HEK293 (cell line): ENCODE measurements around the gene ITGA8.
A peak's percentile ranks its signal among the peaks of the same experiment; 100 is the strongest.

Experiments
- FEZF1 ChIP-seq: fragments of 450-650 bp; formaldehyde crosslinking; IDR thresholded peaks from 2 replicates; pipeline ENCODE4 v1.5.1; 2016; ENCODE audit warnings: missing biosample characterization, missing genetic modification characterization
- GLI4 ChIP-seq: fragments of 450-650 bp; formaldehyde crosslinking; IDR thresholded peaks from 2 replicates; pipeline ENCODE4 v1.5.1; 2016; ENCODE audit warnings: missing biosample characterization, missing genetic modification characterization
- OSR2 ChIP-seq: fragments of 450-650 bp; formaldehyde crosslinking; IDR thresholded peaks from 2 replicates; pipeline ENCODE4 v1.5.1; 2016; ENCODE audit warnings: missing biosample characterization, missing genetic modification characterization
- ZBTB17 ChIP-seq: fragments of 450-650 bp; formaldehyde crosslinking; IDR thresholded peaks from 2 replicates; pipeline ENCODE4 v1.5.1; 2016; ENCODE audit warnings: missing biosample characterization, missing genetic modification characterization
- ZNF114 ChIP-seq: fragments of 450-650 bp; formaldehyde crosslinking; IDR thresholded peaks from 2 replicates; pipeline ENCODE4 v1.5.0; 2017; ENCODE audit warnings: missing biosample characterization, missing genetic modification characterization
- ZNF133 ChIP-seq: fragments of 450-650 bp; formaldehyde crosslinking; IDR thresholded peaks from 2 replicates; pipeline ENCODE4 v1.5.1; 2016; ENCODE audit warnings: missing biosample characterization, missing genetic modification characterization
- ZNF157 ChIP-seq: fragments of 450-650 bp; formaldehyde crosslinking; IDR thresholded peaks from 2 replicates; pipeline ENCODE4 v1.5.1; 2016; ENCODE audit warnings: missing biosample characterization, missing genetic modification characterization
- ZNF169 ChIP-seq: fragments of 450-650 bp; formaldehyde crosslinking; IDR thresholded peaks from 2 replicates; pipeline ENCODE4 v1.5.1; 2016; ENCODE audit warnings: missing biosample characterization, missing genetic modification characterization
- ZNF223 ChIP-seq: fragments of 450-650 bp; formaldehyde crosslinking; IDR thresholded peaks from 2 replicates; pipeline ENCODE4 v1.5.1; 2016; ENCODE audit warnings: missing biosample characterization, missing genetic modification characterization
- ZNF23 ChIP-seq: fragments of 450-650 bp; formaldehyde crosslinking; IDR thresholded peaks from 2 replicates; pipeline ENCODE4 v1.5.1; 2016; ENCODE audit warnings: missing biosample characterization, missing genetic modification characterization, borderline replicate concordance
- ZNF394 ChIP-seq: fragments of 450-650 bp; formaldehyde crosslinking; IDR thresholded peaks from 2 replicates; pipeline ENCODE4 v1.5.1; 2016; ENCODE audit warnings: missing biosample characterization, missing genetic modification characterization, mild to moderate bottlenecking, moderate library complexity, borderline replicate concordance
- ZNF423 ChIP-seq: fragments of 450-650 bp; formaldehyde crosslinking; IDR thresholded peaks from 2 replicates; pipeline ENCODE4 v1.5.1; 2016; ENCODE audit warnings: missing biosample characterization, missing genetic modification characterization
- ZNF571 ChIP-seq: fragments of 450-650 bp; formaldehyde crosslinking; IDR thresholded peaks from 2 replicates; pipeline ENCODE4 v1.5.0; 2017; ENCODE audit warnings: missing biosample characterization, missing genetic modification characterization
- ZNF645 ChIP-seq: fragments of 450-650 bp; formaldehyde crosslinking; IDR thresholded peaks from 2 replicates; pipeline ENCODE4; 2016; ENCODE audit warnings: missing biosample characterization, missing genetic modification characterization
- ZNF664 ChIP-seq: fragments of 450-650 bp; formaldehyde crosslinking; IDR thresholded peaks from 2 replicates; pipeline ENCODE4 v1.5.1; 2016; ENCODE audit warnings: missing biosample characterization, missing genetic modification characterization
- ZSCAN16 ChIP-seq: fragments of 450-650 bp; formaldehyde crosslinking; IDR thresholded peaks from 2 replicates; pipeline ENCODE4 v1.5.1; 2016; ENCODE audit warnings: missing biosample characterization, missing genetic modification characterization
- ZXDB ChIP-seq: fragments of 450-650 bp; formaldehyde crosslinking; IDR thresholded peaks from 2 replicates; pipeline ENCODE4 v1.5.1; 2016; ENCODE audit warnings: missing biosample characterization, missing genetic modification characterization
- TF ChIP-seq, protein P1 (sequence below): sonication (generic); formaldehyde crosslinking; IDR thresholded peaks from 2 replicates; pipeline ENCODE4 v1.8.1; 2022; ENCODE audit warnings: mild to moderate bottlenecking, moderate library complexity, missing genetic modification reagents
- TF ChIP-seq, protein P2 (sequence below): fragments of 450-650 bp; formaldehyde crosslinking; IDR thresholded peaks from 2 replicates; pipeline ENCODE4 v1.5.1; 2016; ENCODE audit warnings: missing biosample characterization, missing genetic modification characterization
- TF ChIP-seq, protein P3 (sequence below): fragments of 450-650 bp; formaldehyde crosslinking; IDR thresholded peaks from 2 replicates; pipeline ENCODE4 v1.5.1; 2016; ENCODE audit warnings: missing biosample characterization, missing genetic modification characterization
- TF ChIP-seq, protein P4 (sequence below): fragments of 450-650 bp; formaldehyde crosslinking; conservative IDR thresholded peaks from 2 replicates; pipeline ENCODE4 v1.5.1; 2016; ENCODE audit warnings: low read depth, missing biosample characterization, missing genetic modification characterization
- TF ChIP-seq, protein P5 (sequence below): fragments of 450-650 bp; formaldehyde crosslinking; IDR thresholded peaks from 2 replicates; pipeline ENCODE4 v1.5.1; 2016; ENCODE audit warnings: missing biosample characterization, missing genetic modification characterization, borderline replicate concordance

ITGA8 gene

GRCh38 chr10:15704581-15704968 lies 15.1 kb downstream of the ITGA8 start (continued):
- TF ChIP-seq, protein P1, sequence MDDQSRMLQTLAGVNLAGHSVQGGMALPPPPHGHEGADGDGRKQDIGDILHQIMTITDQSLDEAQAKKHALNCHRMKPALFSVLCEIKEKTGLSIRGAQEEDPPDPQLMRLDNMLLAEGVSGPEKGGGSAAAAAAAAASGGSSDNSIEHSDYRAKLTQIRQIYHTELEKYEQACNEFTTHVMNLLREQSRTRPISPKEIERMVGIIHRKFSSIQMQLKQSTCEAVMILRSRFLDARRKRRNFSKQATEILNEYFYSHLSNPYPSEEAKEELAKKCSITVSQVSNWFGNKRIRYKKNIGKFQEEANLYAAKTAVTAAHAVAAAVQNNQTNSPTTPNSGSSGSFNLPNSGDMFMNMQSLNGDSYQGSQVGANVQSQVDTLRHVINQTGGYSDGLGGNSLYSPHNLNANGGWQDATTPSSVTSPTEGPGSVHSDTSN (CRISPR knock-in tag) = no peak
- TF ChIP-seq ZNF571 (no peak), ZNF423 (tag by site-specific recombination) (no peak), ZNF645 (tag by site-specific recombination) (no peak), ZNF114 (no peak), ZNF169 (tag by site-specific recombination) (no peak), OSR2 (peak; percentile 95), FEZF1 (tag by site-specific recombination) (peak; percentile 92), ZNF394 (tag by site-specific recombination) (peak; percentile 42; the same call in 1 of the 2 replicates), ZXDB (tag by site-specific recombination) (peak; percentile 86), ZNF23 (tag by site-specific recombination) (no peak), ZSCAN16 (no peak), ZBTB17 (tag by site-specific recombination) (no peak; the same call in 1 of the 2 replicates), ZNF157 (tag by site-specific recombination) (no peak), ZNF664 (tag by site-specific recombination) (peak; percentile 55; the same call in 1 of the 2 replicates), ZNF223 (no peak), GLI4 (tag by site-specific recombination) (no peak), ZNF133 (tag by site-specific recombination) (no peak)
- TF ChIP-seq, protein P2, sequence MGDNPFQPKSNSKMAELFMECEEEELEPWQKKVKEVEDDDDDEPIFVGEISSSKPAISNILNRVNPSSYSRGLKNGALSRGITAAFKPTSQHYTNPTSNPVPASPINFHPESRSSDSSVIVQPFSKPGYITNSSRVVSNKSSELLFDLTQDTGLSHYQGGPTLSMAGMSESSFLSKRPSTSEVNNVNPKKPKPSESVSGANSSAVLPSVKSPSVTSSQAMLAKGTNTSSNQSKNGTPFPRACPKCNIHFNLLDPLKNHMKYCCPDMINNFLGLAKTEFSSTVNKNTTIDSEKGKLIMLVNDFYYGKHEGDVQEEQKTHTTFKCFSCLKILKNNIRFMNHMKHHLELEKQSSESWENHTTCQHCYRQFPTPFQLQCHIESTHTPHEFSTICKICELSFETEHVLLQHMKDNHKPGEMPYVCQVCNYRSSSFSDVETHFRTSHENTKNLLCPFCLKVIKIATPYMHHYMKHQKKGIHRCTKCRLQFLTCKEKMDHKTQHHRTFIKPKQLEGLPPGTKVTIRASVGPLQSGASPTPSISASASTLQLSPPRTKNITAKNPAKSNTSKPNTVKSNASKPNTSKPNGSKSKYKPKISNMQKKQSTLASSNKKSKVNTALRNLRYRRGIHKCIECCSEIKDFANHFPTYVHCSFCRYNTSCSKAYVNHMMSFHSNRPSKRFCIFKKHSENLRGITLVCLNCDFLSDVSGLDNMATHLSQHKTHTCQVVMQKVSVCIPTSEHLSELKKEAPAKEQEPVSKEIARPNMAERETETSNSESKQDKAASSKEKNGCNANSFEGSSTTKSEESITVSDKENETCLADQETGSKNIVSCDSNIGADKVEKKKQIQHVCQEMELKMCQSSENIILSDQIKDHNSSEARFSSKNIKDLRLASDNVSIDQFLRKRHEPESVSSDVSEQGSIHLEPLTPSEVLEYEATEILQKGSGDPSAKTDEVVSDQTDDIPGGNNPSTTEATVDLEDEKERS = no peak
- TF ChIP-seq, protein P3, sequence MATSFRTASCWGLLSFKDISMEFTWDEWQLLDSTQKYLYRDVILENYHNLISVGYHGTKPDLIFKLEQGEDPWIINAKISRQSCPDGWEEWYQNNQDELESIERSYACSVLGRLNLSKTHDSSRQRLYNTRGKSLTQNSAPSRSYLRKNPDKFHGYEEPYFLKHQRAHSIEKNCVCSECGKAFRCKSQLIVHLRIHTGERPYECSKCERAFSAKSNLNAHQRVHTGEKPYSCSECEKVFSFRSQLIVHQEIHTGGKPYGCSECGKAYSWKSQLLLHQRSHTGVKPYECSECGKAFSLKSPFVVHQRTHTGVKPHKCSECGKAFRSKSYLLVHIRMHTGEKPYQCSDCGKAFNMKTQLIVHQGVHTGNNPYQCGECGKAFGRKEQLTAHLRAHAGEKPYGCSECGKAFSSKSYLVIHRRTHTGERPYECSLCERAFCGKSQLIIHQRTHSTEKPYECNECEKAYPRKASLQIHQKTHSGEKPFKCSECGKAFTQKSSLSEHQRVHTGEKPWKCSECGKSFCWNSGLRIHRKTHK (tag by site-specific recombination) = no peak
- TF ChIP-seq, protein P4, sequence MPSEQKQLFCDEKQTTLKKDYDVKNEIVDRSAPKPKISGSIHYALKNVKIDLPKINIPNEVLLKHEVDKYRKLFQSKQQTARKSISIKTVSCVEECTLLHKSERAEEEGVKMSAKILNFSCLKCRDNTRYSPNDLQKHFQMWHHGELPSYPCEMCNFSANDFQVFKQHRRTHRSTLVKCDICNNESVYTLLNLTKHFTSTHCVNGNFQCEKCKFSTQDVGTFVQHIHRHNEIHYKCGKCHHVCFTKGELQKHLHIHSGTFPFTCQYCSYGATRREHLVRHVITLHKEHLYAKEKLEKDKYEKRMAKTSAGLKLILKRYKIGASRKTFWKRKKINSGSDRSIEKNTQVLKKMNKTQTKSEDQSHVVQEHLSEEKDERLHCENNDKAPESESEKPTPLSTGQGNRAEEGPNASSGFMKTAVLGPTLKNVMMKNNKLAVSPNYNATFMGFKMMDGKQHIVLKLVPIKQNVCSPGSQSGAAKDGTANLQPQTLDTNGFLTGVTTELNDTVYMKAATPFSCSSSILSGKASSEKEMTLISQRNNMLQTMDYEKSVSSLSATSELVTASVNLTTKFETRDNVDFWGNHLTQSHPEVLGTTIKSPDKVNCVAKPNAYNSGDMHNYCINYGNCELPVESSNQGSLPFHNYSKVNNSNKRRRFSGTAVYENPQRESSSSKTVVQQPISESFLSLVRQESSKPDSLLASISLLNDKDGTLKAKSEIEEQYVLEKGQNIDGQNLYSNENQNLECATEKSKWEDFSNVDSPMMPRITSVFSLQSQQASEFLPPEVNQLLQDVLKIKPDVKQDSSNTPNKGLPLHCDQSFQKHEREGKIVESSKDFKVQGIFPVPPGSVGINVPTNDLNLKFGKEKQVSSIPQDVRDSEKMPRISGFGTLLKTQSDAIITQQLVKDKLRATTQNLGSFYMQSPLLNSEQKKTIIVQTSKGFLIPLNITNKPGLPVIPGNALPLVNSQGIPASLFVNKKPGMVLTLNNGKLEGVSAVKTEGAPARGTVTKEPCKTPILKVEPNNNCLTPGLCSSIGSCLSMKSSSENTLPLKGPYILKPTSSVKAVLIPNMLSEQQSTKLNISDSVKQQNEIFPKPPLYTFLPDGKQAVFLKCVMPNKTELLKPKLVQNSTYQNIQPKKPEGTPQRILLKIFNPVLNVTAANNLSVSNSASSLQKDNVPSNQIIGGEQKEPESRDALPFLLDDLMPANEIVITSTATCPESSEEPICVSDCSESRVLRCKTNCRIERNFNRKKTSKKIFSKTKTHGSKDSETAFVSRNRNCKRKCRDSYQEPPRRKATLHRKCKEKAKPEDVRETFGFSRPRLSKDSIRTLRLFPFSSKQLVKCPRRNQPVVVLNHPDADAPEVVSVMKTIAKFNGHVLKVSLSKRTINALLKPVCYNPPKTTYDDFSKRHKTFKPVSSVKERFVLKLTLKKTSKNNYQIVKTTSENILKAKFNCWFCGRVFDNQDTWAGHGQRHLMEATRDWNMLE = peak; percentile 56
- TF ChIP-seq, protein P5, sequence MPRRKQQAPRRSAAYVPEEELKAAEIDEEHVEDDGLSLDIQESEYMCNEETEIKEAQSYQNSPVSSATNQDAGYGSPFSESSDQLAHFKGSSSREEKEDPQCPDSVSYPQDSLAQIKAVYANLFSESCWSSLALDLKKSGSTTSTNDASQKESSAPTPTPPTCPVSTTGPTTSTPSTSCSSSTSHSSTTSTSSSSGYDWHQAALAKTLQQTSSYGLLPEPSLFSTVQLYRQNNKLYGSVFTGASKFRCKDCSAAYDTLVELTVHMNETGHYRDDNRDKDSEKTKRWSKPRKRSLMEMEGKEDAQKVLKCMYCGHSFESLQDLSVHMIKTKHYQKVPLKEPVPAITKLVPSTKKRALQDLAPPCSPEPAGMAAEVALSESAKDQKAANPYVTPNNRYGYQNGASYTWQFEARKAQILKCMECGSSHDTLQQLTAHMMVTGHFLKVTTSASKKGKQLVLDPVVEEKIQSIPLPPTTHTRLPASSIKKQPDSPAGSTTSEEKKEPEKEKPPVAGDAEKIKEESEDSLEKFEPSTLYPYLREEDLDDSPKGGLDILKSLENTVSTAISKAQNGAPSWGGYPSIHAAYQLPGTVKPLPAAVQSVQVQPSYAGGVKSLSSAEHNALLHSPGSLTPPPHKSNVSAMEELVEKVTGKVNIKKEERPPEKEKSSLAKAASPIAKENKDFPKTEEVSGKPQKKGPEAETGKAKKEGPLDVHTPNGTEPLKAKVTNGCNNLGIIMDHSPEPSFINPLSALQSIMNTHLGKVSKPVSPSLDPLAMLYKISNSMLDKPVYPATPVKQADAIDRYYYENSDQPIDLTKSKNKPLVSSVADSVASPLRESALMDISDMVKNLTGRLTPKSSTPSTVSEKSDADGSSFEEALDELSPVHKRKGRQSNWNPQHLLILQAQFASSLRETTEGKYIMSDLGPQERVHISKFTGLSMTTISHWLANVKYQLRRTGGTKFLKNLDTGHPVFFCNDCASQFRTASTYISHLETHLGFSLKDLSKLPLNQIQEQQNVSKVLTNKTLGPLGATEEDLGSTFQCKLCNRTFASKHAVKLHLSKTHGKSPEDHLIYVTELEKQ (tag by site-specific recombination) = peak; percentile 82
